ENCODE measurements around the gene GADD45GIP1.

DNA sequence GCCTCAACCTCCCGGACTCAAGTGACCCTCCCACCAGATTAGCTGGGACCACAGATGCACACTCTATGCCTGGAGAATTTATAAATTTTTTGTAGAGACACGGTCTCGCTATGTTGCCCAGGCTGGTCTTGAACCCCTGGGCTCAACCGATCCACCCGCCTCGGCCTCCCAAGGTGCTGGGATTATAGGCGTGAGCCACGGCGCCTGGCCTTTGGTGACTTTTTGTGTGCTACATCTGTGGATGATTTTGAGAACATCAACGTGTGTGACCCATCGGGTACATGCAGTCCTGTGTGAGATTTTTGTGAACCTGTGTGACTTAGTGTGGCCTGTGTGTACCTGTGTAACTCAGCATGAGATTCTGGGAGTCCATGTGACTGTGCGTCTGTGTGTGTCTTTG, 29.7 kb upstream of the GADD45GIP1 start:
- TF ChIP-seq, protein P1, sequence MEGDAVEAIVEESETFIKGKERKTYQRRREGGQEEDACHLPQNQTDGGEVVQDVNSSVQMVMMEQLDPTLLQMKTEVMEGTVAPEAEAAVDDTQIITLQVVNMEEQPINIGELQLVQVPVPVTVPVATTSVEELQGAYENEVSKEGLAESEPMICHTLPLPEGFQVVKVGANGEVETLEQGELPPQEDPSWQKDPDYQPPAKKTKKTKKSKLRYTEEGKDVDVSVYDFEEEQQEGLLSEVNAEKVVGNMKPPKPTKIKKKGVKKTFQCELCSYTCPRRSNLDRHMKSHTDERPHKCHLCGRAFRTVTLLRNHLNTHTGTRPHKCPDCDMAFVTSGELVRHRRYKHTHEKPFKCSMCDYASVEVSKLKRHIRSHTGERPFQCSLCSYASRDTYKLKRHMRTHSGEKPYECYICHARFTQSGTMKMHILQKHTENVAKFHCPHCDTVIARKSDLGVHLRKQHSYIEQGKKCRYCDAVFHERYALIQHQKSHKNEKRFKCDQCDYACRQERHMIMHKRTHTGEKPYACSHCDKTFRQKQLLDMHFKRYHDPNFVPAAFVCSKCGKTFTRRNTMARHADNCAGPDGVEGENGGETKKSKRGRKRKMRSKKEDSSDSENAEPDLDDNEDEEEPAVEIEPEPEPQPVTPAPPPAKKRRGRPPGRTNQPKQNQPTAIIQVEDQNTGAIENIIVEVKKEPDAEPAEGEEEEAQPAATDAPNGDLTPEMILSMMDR (IDR thresholded peaks at IDR 0.05): no peak
- no peak for TF ChIP-seq POLR2AphosphoS5 (IDR thresholded peaks at IDR 0.05; ENCODE audit: low read depth, low read length)

Data from Panc1 (cell line).